Measurements from ENCODE around the gene LFNG.

Gene LFNG

DNA sequence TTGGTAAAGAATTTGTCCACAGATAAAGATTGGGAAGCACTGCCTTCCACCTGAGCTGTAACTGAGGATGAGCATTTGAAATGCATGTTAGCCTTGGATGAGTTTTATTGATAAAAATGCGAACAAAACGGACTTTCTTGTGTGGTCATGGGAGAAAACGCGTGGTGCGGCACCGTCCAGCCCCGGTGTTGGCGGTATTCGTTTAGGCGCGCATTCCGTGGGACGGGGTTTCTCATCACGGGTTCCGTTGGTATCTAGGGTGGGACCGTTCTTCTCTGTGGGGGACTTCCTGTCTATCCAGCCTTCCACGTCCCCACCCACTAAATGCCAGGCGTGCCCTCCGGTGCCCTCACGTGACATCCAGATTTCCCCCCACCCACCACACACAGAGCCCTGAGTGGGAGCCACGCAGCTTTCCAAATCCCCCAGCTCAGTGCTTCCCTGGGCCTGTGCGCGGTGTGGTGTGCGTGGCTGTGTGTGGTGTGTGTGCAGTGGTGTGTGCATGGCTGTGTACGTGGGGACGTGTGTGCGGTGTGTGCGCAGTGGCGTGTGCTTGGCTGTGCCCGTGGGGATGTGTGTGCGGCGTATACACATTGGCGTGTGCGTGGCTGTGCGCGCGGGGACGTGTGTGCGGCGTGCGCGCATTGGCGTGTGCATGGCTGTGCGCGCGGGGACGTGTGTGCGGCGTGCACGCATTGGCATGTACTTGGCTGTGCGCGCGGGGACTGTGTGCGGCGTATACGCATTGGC lies 57.3 kb downstream of the LFNG start:
- no peak overlapping the region for H3K4me3 ChIP-seq (ENCODE audit: low read length)
- TF ChIP-seq, protein P1, sequence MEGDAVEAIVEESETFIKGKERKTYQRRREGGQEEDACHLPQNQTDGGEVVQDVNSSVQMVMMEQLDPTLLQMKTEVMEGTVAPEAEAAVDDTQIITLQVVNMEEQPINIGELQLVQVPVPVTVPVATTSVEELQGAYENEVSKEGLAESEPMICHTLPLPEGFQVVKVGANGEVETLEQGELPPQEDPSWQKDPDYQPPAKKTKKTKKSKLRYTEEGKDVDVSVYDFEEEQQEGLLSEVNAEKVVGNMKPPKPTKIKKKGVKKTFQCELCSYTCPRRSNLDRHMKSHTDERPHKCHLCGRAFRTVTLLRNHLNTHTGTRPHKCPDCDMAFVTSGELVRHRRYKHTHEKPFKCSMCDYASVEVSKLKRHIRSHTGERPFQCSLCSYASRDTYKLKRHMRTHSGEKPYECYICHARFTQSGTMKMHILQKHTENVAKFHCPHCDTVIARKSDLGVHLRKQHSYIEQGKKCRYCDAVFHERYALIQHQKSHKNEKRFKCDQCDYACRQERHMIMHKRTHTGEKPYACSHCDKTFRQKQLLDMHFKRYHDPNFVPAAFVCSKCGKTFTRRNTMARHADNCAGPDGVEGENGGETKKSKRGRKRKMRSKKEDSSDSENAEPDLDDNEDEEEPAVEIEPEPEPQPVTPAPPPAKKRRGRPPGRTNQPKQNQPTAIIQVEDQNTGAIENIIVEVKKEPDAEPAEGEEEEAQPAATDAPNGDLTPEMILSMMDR (conservative IDR thresholded peaks at IDR 0.05; ENCODE audit: low read length): no peak
- DNase-seq (ENCODE audit: low read depth): no peak

All from AG10803 (cell line).